Muscle layer of duodenum (tissue), 2 donors: Measurements from ENCODE around the gene SHROOM4.

Source experiments
- H3K27ac ChIP-seq: one replicate; pipeline ENCODE4 v1.7.0; 2013; ENCODE audit warnings: mild to moderate bottlenecking, low read length
- H3K27me3 ChIP-seq: one replicate; pipeline ENCODE4 v1.7.0; 2013; ENCODE audit warnings: low read depth, mild to moderate bottlenecking, control low read depth, low read length
- H3K36me3 ChIP-seq, 2 donors: one replicate each; pipeline ENCODE4 v1.7.0; 2013; ENCODE audit warnings: low read length in 2 of 2, control low read depth in 1 of 2, mild to moderate bottlenecking in 1 of 2; ENCODE audit not compliant: insufficient read depth in 2 of 2, control insufficient read depth in 1 of 2
- H3K4me1 ChIP-seq, 2 donors: one replicate each; pipeline ENCODE4 v1.7.0; 2013; ENCODE audit warnings: low read length in 2 of 2, mild to moderate bottlenecking in 2 of 2, control low read depth in 1 of 2, moderate library complexity in 1 of 2; ENCODE audit not compliant: insufficient read depth in 2 of 2, control insufficient read depth in 1 of 2
- H3K4me3 ChIP-seq, 2 donors: one replicate each; pipeline ENCODE4 v1.7.0; 2013; ENCODE audit warnings: low read length in 2 of 2, low read depth in 1 of 2, mild to moderate bottlenecking in 1 of 2
- H3K9me3 ChIP-seq, 2 donors: one replicate each; pipeline ENCODE4 v1.7.0; 2013; ENCODE audit warnings: low read length in 2 of 2, control low read depth in 1 of 2, mild to moderate bottlenecking in 1 of 2; ENCODE audit not compliant: control insufficient read depth in 1 of 2
- donor health status: healthy.

The SHROOM4 gene, protein sequence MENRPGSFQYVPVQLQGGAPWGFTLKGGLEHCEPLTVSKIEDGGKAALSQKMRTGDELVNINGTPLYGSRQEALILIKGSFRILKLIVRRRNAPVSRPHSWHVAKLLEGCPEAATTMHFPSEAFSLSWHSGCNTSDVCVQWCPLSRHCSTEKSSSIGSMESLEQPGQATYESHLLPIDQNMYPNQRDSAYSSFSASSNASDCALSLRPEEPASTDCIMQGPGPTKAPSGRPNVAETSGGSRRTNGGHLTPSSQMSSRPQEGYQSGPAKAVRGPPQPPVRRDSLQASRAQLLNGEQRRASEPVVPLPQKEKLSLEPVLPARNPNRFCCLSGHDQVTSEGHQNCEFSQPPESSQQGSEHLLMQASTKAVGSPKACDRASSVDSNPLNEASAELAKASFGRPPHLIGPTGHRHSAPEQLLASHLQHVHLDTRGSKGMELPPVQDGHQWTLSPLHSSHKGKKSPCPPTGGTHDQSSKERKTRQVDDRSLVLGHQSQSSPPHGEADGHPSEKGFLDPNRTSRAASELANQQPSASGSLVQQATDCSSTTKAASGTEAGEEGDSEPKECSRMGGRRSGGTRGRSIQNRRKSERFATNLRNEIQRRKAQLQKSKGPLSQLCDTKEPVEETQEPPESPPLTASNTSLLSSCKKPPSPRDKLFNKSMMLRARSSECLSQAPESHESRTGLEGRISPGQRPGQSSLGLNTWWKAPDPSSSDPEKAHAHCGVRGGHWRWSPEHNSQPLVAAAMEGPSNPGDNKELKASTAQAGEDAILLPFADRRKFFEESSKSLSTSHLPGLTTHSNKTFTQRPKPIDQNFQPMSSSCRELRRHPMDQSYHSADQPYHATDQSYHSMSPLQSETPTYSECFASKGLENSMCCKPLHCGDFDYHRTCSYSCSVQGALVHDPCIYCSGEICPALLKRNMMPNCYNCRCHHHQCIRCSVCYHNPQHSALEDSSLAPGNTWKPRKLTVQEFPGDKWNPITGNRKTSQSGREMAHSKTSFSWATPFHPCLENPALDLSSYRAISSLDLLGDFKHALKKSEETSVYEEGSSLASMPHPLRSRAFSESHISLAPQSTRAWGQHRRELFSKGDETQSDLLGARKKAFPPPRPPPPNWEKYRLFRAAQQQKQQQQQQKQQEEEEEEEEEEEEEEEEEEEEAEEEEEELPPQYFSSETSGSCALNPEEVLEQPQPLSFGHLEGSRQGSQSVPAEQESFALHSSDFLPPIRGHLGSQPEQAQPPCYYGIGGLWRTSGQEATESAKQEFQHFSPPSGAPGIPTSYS (N-terminal part only)

GRCh38 chrX:50813843-50814661 is at the start of gene SHROOM4:
TSS of gene SHROOM4 (minus strand) at chrX:50814194. CDS start at chrX:50814018, 176 bp downstream.
- Histone ChIP-seq H3K27me3 (no peaks in the 10 kb centered on the region), H3K4me3 (peak within 1 kb of the TSS; percentile 74), H3K9me3 (no peaks in the 10 kb centered on the region), H3K4me1 (no peaks in the 10 kb centered on the region), H3K27ac (peak within 1 kb of the TSS; percentile 51), H3K36me3 (no peaks in the 10 kb centered on the region)

- H3K27ac ChIP-seq, result no peak overlapping the region
- H3K36me3 ChIP-seq, result no peaks in the 10 kb centered on the region
- H3K9me3 ChIP-seq, result no peaks in the 10 kb centered on the region
- H3K27me3 ChIP-seq, result no peaks in the 10 kb centered on the region
- no peak overlapping the region for H3K4me3 ChIP-seq
- H3K4me1 ChIP-seq, result no peaks in the 10 kb centered on the region
Observed at GRCh38 chrX:50863471-50863870, 49.5 kb upstream of the SHROOM4 start.

GRCh38 chrX:50860518-50860917 is 46.5 kb upstream of the SHROOM4 start:
- H3K9me3 ChIP-seq, result no peaks in the 10 kb centered on the region
- H3K27ac ChIP-seq, result no peak overlapping the region
- no peaks in the 10 kb centered on the region for H3K4me1 ChIP-seq
- no peak overlapping the region for H3K4me3 ChIP-seq
- no peaks in the 10 kb centered on the region for H3K36me3 ChIP-seq
- no peaks in the 10 kb centered on the region for H3K27me3 ChIP-seq

- Histone ChIP-seq H3K36me3 (no peaks in the 10 kb centered on the region), H3K9me3 (no peaks in the 10 kb centered on the region), H3K27me3 (no peaks in the 10 kb centered on the region), H3K27ac (no peak overlapping the region), H3K4me3 (no peak overlapping the region), H3K4me1 (no peaks in the 10 kb centered on the region)
Observed at GRCh38 chrX:50858548-50858947, 44.6 kb upstream of the SHROOM4 start.

- no peaks in the 10 kb centered on the region for H3K9me3 ChIP-seq
- H3K4me1 ChIP-seq, result no peaks in the 10 kb centered on the region
- H3K36me3 ChIP-seq, result no peaks in the 10 kb centered on the region
- H3K27me3 ChIP-seq, result no peaks in the 10 kb centered on the region
- H3K27ac ChIP-seq, result no peak overlapping the region
- H3K4me3 ChIP-seq, result no peak overlapping the region
Observed at GRCh38 chrX:50853399-50853798, 39.4 kb upstream of the SHROOM4 start.

GRCh38 chrX:50852524-50852923 is 38.5 kb upstream of the SHROOM4 start:
- no peaks in the 10 kb centered on the region for H3K4me1 ChIP-seq
- no peaks in the 10 kb centered on the region for H3K27me3 ChIP-seq
- H3K36me3 ChIP-seq, result no peaks in the 10 kb centered on the region
- H3K9me3 ChIP-seq, result no peaks in the 10 kb centered on the region
- H3K4me3 ChIP-seq, result no peak overlapping the region
- H3K27ac ChIP-seq, result no peak overlapping the region

DNA sequence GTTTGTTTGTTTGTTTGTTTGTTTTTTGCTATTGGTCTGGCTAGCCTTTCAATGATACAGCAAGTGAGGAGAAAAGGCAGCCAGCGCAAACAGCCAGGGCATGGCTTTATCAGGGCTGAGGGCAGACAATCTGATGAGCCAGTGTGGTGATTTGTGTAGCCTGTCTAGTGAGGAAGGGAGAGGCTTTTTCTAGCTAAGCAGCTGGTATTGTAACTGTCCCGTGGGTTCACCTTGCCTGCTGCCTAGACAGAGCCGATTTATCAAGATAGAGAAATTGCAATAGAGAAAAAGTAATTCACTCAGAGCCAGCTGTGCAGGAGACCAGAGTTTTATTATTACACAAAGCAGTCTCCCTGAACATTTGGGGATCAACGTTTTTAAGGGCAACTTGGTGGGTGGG is 28.2 kb upstream of the SHROOM4 start:
- H3K27me3 ChIP-seq, result no peaks in the 10 kb centered on the region
- no peaks in the 10 kb centered on the region for H3K4me1 ChIP-seq
- H3K9me3 ChIP-seq, result no peaks in the 10 kb centered on the region
- H3K4me3 ChIP-seq, result no peak overlapping the region
- H3K27ac ChIP-seq, result no peak overlapping the region
- H3K36me3 ChIP-seq, result no peaks in the 10 kb centered on the region

- H3K27ac ChIP-seq, result no peak overlapping the region
- H3K4me3 ChIP-seq, result no peak overlapping the region
- H3K4me1 ChIP-seq, result no peaks in the 10 kb centered on the region
- no peaks in the 10 kb centered on the region for H3K36me3 ChIP-seq
- no peaks in the 10 kb centered on the region for H3K27me3 ChIP-seq
- H3K9me3 ChIP-seq, result no peaks in the 10 kb centered on the region
Observed at GRCh38 chrX:50839730-50840129, 25.7 kb upstream of the SHROOM4 start.

DNA sequence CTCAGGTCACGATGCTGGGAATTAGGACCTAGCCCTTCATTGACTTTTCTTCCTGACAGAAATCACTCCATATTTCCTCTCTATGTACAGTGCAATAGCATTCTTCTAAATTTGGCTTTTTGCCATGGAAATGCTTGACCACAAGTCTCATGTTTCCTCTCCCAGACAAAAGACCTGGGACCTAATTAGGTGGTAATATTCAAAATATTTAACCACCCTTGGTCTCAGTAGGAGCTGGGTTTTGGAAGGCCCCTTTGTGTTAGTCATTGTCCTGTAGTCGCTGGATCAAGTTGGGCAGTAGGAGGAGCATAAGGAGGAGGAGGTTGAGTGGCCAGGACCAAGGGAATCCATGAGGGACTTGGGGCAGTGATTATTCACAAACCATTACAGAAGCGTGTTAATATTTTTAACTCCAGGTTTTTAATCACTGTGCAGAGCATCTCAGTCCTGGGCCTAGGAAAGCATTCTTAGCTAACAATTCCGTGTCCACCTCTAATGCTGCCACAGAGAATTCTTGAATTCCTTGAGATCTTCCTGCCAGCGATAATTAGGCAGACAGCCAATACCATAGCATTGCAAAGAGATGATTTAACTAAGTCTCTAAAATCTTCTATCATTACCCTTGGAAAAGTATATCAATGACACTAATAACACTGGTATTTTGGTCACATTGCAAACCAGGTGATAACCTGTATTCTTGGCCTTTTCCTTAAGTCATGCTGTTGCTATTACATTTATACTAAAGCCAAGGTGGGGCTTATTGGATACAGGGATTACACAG is 25.0 kb upstream of the SHROOM4 start:
- H3K27ac ChIP-seq, result no peak overlapping the region
- H3K36me3 ChIP-seq, result no peaks in the 10 kb centered on the region
- no peak overlapping the region for H3K4me3 ChIP-seq
- H3K4me1 ChIP-seq, result no peaks in the 10 kb centered on the region
- H3K27me3 ChIP-seq, result no peaks in the 10 kb centered on the region
- H3K9me3 ChIP-seq, result no peaks in the 10 kb centered on the region

- Histone ChIP-seq H3K9me3 (no peaks in the 10 kb centered on the region), H3K27ac (no peak overlapping the region), H3K36me3 (no peaks in the 10 kb centered on the region), H3K27me3 (no peaks in the 10 kb centered on the region), H3K4me1 (no peaks in the 10 kb centered on the region), H3K4me3 (no peak overlapping the region)
Observed at GRCh38 chrX:50827996-50828395, 14.0 kb upstream of the SHROOM4 start.
